HG03565 (cell line): ENCODE results near the gene NHLH2.

Source experiments
- ATAC-seq: cut with Tn5 transposase; IDR thresholded peaks from one replicate; pipeline ENCODE4 v1.9.1; 2021; ENCODE audit warnings: mild to moderate bottlenecking, moderate library complexity; ENCODE audit not compliant: unreplicated experiment

The NHLH2 gene

GRCh38 chr1:115840605-115841460 lies at the start of gene NHLH2:
TSS of gene NHLH2 (minus strand) at chr1:115841126. CDS start at chr1:115838372, 2,754 bp downstream.
- ATAC-seq = no peak

- ATAC-seq = no peak
These were observed 49.7 kb upstream of the NHLH2 start for GRCh38 chr1:115890580-115890979.

GRCh38 chr1:115888976-115889375 lies 48.0 kb upstream of the NHLH2 start:
- no peak for ATAC-seq

- no peak for ATAC-seq
These were observed 42.3 kb upstream of the NHLH2 start for GRCh38 chr1:115882913-115883902.

- ATAC-seq = no peak
These were observed 40.2 kb upstream of the NHLH2 start for GRCh38 chr1:115880981-115881672.

- ATAC-seq = no peak
These were observed 39.1 kb upstream of the NHLH2 start for GRCh38 chr1:115879977-115880376.

- ATAC-seq = no peak
These were observed 36.6 kb upstream of the NHLH2 start for GRCh38 chr1:115877511-115877910.

- no peak for ATAC-seq
These were observed 34.0 kb upstream of the NHLH2 start for GRCh38 chr1:115874904-115875303.

- ATAC-seq = no peak
These were observed 33.6 kb upstream of the NHLH2 start for GRCh38 chr1:115874497-115874896.

- no peak for ATAC-seq
These were observed 32.3 kb upstream of the NHLH2 start for GRCh38 chr1:115873184-115873583.

GRCh38 chr1:115869064-115869463 lies 28.1 kb upstream of the NHLH2 start:
- no peak for ATAC-seq

GRCh38 chr1:115867216-115867615 lies 26.3 kb upstream of the NHLH2 start:
- ATAC-seq = no peak

GRCh38 chr1:115865704-115866380 lies 24.9 kb upstream of the NHLH2 start:
- no peak for ATAC-seq

- ATAC-seq = no peak
These were observed 21.5 kb upstream of the NHLH2 start for GRCh38 chr1:115862403-115862802.

- ATAC-seq = no peak
These were observed 13.1 kb upstream of the NHLH2 start for GRCh38 chr1:115854005-115854404.

- ATAC-seq = no peak
These were observed 10.0 kb upstream of the NHLH2 start for GRCh38 chr1:115850937-115851336.

GRCh38 chr1:115847787-115848186 lies 6.9 kb upstream of the NHLH2 start:
- ATAC-seq = no peak

- ATAC-seq = no peak
These were observed 2.0 kb upstream of the NHLH2 start for GRCh38 chr1:115842948-115843347.

- no peak for ATAC-seq
These were observed 1.2 kb downstream of the NHLH2 start for GRCh38 chr1:115839679-115840237.

GRCh38 chr1:115839029-115839678 lies 1.8 kb downstream of the NHLH2 start:
- no peak for ATAC-seq
